ENCODE results near the gene MCOLN2. TPM values are rescaled to one million over a fixed set of nuclear protein-coding genes. Genes with fewer than 3 reads are reported as not detected.

MCOLN2 gene
- total RNA-seq, 1 experiment from 2014 or later, result 11.3 TPM

Other genes starting within 250 kb of the MCOLN2 start
- 27.2 TPM for gene LPAR3, start 103.9 kb downstream of the MCOLN2 start, total RNA-seq (2021; ENCODE audit: unreplicated experiment)
- gene MCOLN3, start 51.4 kb upstream of the MCOLN2 start, total RNA-seq (2021; ENCODE audit: unreplicated experiment), result 10.7 TPM
- gene SYDE2, start 203.9 kb upstream of the MCOLN2 start, total RNA-seq (2021; ENCODE audit: unreplicated experiment), result 5.3 TPM